WI38 (cell line): ENCODE results near the gene NELL1.

Experiments used
- H3K4me3 ChIP-seq: 2 replicates; pipeline ENCODE4 v1.5.1; 2011; ENCODE audit warnings: low read depth, mild to moderate bottlenecking, control low read depth, low read length
- TF ChIP-seq, protein P1 (sequence below): IDR thresholded peaks from 2 replicates; pipeline ENCODE4 v1.5.1; 2012; ENCODE audit warnings: low read depth, mild to moderate bottlenecking, control low read depth, low read length

NELL1 gene

DNA sequence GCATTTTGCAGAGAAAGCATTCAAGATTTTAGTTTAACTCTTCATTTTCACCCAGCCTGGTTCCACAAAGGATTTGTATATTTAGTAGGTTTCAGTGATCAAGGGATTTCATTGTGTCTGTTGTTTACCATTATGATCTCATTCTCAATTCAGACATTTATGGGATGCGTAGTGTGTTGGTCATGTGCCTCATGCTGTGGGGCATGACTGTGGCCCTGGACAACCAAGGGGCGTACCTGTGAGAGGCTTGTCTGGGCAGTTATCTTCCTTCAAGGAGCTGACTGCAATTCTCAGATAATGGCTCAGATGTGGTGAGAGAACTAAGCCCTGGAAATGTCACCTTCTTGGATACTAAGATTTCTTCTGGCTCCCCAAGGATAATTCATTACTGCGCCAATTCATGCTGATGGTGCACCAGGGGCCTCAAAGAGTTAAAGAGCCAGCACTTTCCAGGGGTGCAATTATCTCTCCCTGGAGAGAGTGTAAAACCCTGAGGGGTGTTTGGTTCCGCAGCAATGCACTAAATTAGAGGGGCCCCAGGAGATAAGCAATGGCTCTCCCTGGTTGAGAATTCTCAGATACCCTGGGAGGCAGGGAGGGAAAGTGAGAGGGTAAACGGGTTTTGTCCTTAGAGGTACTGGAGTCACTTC is 37.7 kb upstream of the NELL1 start:
- TF ChIP-seq, protein P1, sequence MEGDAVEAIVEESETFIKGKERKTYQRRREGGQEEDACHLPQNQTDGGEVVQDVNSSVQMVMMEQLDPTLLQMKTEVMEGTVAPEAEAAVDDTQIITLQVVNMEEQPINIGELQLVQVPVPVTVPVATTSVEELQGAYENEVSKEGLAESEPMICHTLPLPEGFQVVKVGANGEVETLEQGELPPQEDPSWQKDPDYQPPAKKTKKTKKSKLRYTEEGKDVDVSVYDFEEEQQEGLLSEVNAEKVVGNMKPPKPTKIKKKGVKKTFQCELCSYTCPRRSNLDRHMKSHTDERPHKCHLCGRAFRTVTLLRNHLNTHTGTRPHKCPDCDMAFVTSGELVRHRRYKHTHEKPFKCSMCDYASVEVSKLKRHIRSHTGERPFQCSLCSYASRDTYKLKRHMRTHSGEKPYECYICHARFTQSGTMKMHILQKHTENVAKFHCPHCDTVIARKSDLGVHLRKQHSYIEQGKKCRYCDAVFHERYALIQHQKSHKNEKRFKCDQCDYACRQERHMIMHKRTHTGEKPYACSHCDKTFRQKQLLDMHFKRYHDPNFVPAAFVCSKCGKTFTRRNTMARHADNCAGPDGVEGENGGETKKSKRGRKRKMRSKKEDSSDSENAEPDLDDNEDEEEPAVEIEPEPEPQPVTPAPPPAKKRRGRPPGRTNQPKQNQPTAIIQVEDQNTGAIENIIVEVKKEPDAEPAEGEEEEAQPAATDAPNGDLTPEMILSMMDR: no peak
- no peak overlapping the region for H3K4me3 ChIP-seq

DNA sequence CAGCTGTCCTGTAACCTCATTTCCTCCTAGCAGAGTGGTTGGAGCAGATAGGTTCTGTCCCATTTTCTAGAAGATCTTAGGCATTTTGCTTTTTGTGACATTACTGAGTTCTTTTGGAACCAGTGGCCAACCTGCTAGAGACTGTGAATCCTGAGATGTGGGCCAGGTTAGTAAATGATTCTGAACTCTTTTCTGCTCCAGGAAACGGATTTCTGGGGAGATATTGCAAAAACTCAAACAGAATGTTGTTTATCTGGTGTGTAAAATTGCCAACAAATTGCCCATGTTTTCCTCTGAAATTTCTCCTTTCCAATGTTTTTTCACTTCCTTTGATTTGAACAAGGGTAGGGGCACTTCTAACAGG is 37.2 kb upstream of the NELL1 start:
- H3K4me3 ChIP-seq: no peak overlapping the region
- TF ChIP-seq, protein P1: no peak

DNA sequence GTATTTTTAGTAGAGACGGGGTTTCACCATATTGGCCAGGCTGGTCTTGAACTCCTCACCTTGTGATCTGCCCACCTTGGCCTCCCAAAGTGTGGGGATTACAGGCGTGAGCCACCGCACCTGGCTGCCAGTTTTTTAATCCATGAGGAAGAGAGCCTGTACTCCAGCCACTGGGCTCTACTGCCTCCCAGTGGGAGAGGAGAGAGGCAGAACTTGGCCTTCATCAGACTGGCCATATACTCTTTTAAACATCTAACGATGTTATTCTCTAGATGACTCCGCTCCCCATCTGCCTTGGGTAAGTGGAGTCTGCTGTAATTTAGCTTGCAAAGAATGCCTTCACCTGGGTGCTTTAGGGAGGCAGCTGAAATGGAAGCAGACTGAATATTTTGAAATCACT is 35.3 kb upstream of the NELL1 start:
- TF ChIP-seq, protein P1: no peak
- H3K4me3 ChIP-seq: no peak overlapping the region

DNA sequence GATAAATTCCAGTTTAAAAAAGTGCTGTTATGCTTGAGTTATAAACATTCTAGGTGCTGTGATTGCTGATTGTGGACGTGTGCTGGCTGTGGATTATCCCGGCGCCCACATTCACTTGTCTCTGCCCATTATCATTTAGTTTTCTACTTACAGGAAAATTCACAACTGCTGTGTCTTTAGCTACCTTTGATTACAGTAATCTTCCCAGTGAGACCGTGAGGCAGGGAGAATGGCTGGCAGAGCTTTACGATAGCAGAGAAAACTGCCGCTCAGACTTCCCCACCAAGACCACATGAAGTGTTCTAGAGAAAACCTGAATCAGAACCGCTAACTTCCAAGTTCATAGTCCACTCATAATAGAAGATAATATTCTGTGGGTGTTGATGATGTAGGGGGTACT is 34.6 kb upstream of the NELL1 start:
- H3K4me3 ChIP-seq: no peak overlapping the region
- TF ChIP-seq, protein P1: no peak

DNA sequence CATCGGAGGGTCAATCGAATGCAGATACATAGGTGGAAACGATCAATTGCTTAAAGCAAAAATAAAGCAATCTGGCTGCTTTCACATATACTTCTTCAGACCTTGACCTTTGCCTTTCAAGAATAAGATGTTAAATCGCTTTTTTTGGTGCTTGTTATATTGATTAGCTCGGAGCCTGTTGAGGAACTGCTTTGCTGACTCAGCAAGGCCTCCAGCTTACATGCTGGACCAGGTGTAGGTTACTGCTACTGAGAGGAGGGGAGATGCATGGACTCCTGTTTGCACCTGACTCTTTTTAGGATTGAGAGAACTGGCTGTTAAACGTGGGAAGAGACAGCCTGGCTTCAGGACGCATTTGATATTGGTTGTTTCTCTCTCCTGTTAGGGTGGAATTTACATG is 31.3 kb upstream of the NELL1 start:
- no peak overlapping the region for H3K4me3 ChIP-seq
- TF ChIP-seq, protein P1: no peak

DNA sequence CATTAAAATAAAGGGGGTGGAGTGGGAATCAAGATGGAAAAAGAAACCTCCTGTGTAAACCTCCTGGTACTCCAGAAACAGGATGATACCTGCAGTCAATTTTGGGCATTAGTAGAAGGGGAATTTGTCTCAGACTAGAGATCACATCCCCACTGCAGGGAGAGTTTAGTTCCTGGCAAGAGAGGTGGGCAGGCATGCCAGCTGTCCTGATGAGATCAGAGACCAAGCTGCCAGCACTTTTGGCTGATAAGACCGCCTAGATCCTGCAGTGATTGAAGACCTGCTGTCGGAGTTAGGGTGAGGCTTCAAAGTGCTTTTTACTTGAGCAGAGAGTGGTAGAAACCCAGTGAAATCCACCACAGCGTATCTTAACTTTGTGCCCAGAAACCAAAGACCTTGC is 29.7 kb upstream of the NELL1 start:
- TF ChIP-seq, protein P1: no peak
- H3K4me3 ChIP-seq: no peak overlapping the region

DNA sequence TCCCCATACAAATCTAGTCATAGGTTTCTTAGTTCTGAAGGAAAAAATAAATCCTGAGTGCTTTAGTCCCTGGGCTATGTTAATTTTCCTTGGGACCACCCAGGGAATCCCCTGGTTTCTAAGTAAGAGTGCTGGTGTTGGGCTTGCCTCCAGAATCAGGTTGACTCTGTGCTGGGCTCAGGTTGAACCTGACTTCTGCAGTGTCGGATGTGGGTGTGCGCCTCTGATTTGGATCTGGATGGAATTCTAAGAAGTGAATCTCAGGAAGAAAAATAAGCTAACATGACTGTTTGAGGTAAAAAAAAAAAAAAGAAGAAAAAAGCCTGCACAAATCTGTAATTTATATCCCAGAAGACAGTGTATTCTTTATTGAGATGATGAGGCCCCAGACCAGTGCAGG is 29.0 kb upstream of the NELL1 start:
- no peak overlapping the region for H3K4me3 ChIP-seq
- TF ChIP-seq, protein P1: no peak
